Mesodermal cell (in vitro differentiated cells): ENCODE measurements around the gene TRPM5. TPM values are rescaled to one million over a fixed set of nuclear protein-coding genes. Genes with fewer than 3 reads are reported as not detected.
"Not testable (repeated sequence)": the region's sequence is repeated elsewhere in the genome, so short reads cannot be mapped to it uniquely, and the experiment has no call there.

Source experiments
- H3K27ac ChIP-seq: 2 replicates; pipeline ENCODE4 v1.7.0; 2013; ENCODE audit warnings: mild to moderate bottlenecking, low read depth, low read length, moderate library complexity; ENCODE audit not compliant: severe bottlenecking
- H3K36me3 ChIP-seq: 2 replicates; pipeline ENCODE4 v1.7.1; 2013; ENCODE audit warnings: mild to moderate bottlenecking, low read length, moderate library complexity; ENCODE audit not compliant: control insufficient read depth, insufficient read depth
- H3K4me1 ChIP-seq: one replicate; pipeline ENCODE4 v1.7.1; 2013; ENCODE audit warnings: mild to moderate bottlenecking, low read length; ENCODE audit not compliant: insufficient read depth, control insufficient read depth, poor library complexity, severe bottlenecking
- H3K4me3 ChIP-seq: 2 replicates; pipeline ENCODE4 v1.7.0; 2013; ENCODE audit warnings: low read length, control low read depth, mild to moderate bottlenecking; ENCODE audit not compliant: insufficient read depth, poor library complexity, severe bottlenecking; ENCODE audit errors: extremely low read depth
- H3K9me3 ChIP-seq: 2 replicates; pipeline ENCODE4 v1.7.1; 2013; ENCODE audit warnings: mild to moderate bottlenecking, low read length, moderate library complexity; ENCODE audit not compliant: control insufficient read depth
- WGBS, 2 experiments: methylation state at CpG; one replicate each; pipeline ENCODE4 v1.1.5; 2013; ENCODE audit warnings: missing lambda C conversion rate in 2 of 2; ENCODE audit not compliant: insufficient coverage in 2 of 2; 5-methylcytosine and 5-hydroxymethylcytosine counted together
- polyA plus RNA-seq, 2 experiments: library from polyadenylated mRNA; stranded (reverse); fragments of 50-300 nt; gene quantifications; one replicate each; pipeline ENCODE4 v1.2.3, GENCODE V29; 2013

The TRPM5 gene
- polyA plus RNA-seq (2013, experiment 1 of 2), result 0.07 TPM
- polyA plus RNA-seq (2013, experiment 2 of 2), result 0.15 TPM

- peak within 1 kb of the TSS; percentile 11 for H3K4me3 ChIP-seq
- H3K27ac ChIP-seq, result no peak within 1 kb of the TSS
- no peaks in the 10 kb centered on the region for H3K9me3 ChIP-seq
- H3K36me3 ChIP-seq, result no peaks in the 10 kb centered on the region
- 20 to 34% methylated on average over 17 to 33 of the region's 64 CpGs for WGBS, 2 experiments
- H3K4me1 ChIP-seq, result no peaks in the 10 kb centered on the region
These were observed at the start of gene TRPM5 for GRCh38 chr11:2443881-2444820. Gene TRPM5, minus strand, starts transcription at chr11:2444514. Its CDS starts 21,478 bp downstream, at chr11:2423036.

GRCh38 chr11:2489083-2489482 is 44.8 kb upstream of the TRPM5 start:
- no peak overlapping the region for H3K4me3 ChIP-seq
- no peaks in the 10 kb centered on the region for H3K36me3 ChIP-seq
- H3K9me3 ChIP-seq, result peaks cover 15% of the 10 kb centered on the region
- H3K27ac ChIP-seq, result no peak overlapping the region
- H3K4me1 ChIP-seq, result no peaks in the 10 kb centered on the region
- 19 to 33% methylated on average over 1 to 2 of the region's 2 CpGs for WGBS, 2 experiments

GRCh38 chr11:2488004-2488403 is 43.7 kb upstream of the TRPM5 start:
- H3K36me3 ChIP-seq, result no peaks in the 10 kb centered on the region
- no peak overlapping the region for H3K4me3 ChIP-seq
- no peak overlapping the region for H3K27ac ChIP-seq
- no peaks in the 10 kb centered on the region for H3K4me1 ChIP-seq
- peaks cover 15% of the 10 kb centered on the region for H3K9me3 ChIP-seq

GRCh38 chr11:2484576-2485125 is 40.3 kb upstream of the TRPM5 start:
- H3K4me1 ChIP-seq, result no peaks in the 10 kb centered on the region
- WGBS, 2 experiments, result 79 to 89% methylated on average over 14 of the region's 16 CpGs
- H3K36me3 ChIP-seq, result no peaks in the 10 kb centered on the region
- no peak overlapping the region for H3K27ac ChIP-seq
- H3K9me3 ChIP-seq, result peaks cover 15% of the 10 kb centered on the region
- H3K4me3 ChIP-seq, result no peak overlapping the region

GRCh38 chr11:2483426-2483825 is 39.1 kb upstream of the TRPM5 start:
- no peaks in the 10 kb centered on the region for H3K4me1 ChIP-seq
- 71 to 75% methylated on average over 10 to 14 of the region's 14 CpGs for WGBS, 2 experiments
- peaks cover 18% of the 10 kb centered on the region for H3K9me3 ChIP-seq
- H3K36me3 ChIP-seq, result no peaks in the 10 kb centered on the region
- no peak overlapping the region for H3K4me3 ChIP-seq
- H3K27ac ChIP-seq, result no peak overlapping the region

- WGBS, 2 experiments, result 59 to 69% methylated on average over 5 of the region's 5 CpGs
- H3K36me3 ChIP-seq, result no peaks in the 10 kb centered on the region
- H3K4me3 ChIP-seq, result no peak overlapping the region
- no peak overlapping the region for H3K27ac ChIP-seq
- peaks cover 12% of the 10 kb centered on the region for H3K9me3 ChIP-seq
- no peaks in the 10 kb centered on the region for H3K4me1 ChIP-seq
These were observed 38.4 kb upstream of the TRPM5 start for GRCh38 chr11:2482745-2483144.

- peaks cover 11% of the 10 kb centered on the region for H3K9me3 ChIP-seq
- no peak overlapping the region for H3K27ac ChIP-seq
- H3K4me3 ChIP-seq, result no peak overlapping the region
- H3K36me3 ChIP-seq, result no peaks in the 10 kb centered on the region
- 100% methylated on average over 2 of the region's 3 CpGs; no CpG with 5 or more reads in 1 of the 2 experiments for WGBS, 2 experiments
- H3K4me1 ChIP-seq, result no peaks in the 10 kb centered on the region
These were observed 37.9 kb upstream of the TRPM5 start for GRCh38 chr11:2482204-2482603.

GRCh38 chr11:2481253-2481652 is 36.9 kb upstream of the TRPM5 start:
- H3K36me3 ChIP-seq, result no peaks in the 10 kb centered on the region
- no peak overlapping the region for H3K27ac ChIP-seq
- no peak overlapping the region for H3K4me3 ChIP-seq
- peaks cover 11% of the 10 kb centered on the region for H3K9me3 ChIP-seq
- WGBS, 2 experiments, result 81 to 82% methylated on average over 5 to 13 of the region's 14 CpGs
- H3K4me1 ChIP-seq, result no peaks in the 10 kb centered on the region

- WGBS, 2 experiments, result 60 to 100% methylated on average over 1 of the region's 7 CpGs
These were observed 36.5 kb upstream of the TRPM5 start for GRCh38 chr11:2480874-2481220.

GRCh38 chr11:2480067-2480873 is 36.0 kb upstream of the TRPM5 start:
- H3K9me3 ChIP-seq, result peaks cover 11% of the 10 kb centered on the region
- not testable (repeated sequence) for H3K4me1 ChIP-seq, H3K27ac ChIP-seq, H3K4me3 ChIP-seq, H3K36me3 ChIP-seq
- 100% methylated on average over 1 of the region's 6 CpGs; no CpG with 5 or more reads in 1 of the 2 experiments for WGBS, 2 experiments

More at GRCh38 chr11:2480874-2481220, 36.5 kb upstream of the TRPM5 start:
- no peak overlapping the region for H3K27ac ChIP-seq
- H3K4me1 ChIP-seq, result no peaks in the 10 kb centered on the region
- H3K9me3 ChIP-seq, result peaks cover 11% of the 10 kb centered on the region
- H3K36me3 ChIP-seq, result no peaks in the 10 kb centered on the region
- no peak overlapping the region for H3K4me3 ChIP-seq
